ENCODE results near the gene ATXN2L. TPM values are rescaled to one million over a fixed set of nuclear protein-coding genes. Genes with fewer than 3 reads are reported as not detected.
"Not testable (repeated sequence)": the region's sequence is repeated elsewhere in the genome, so short reads cannot be mapped to it uniquely, and the experiment has no call there.

ATXN2L gene
- total RNA-seq, 1 donor from 2014 or later: 55.3 TPM

- intact Hi-C loops (cut with micrococcal nuclease): no loop called here
- no peak for ATAC-seq
Observed at GRCh38 chr16:28880955-28881354, 58.2 kb downstream of the ATXN2L start.

GRCh38 chr16:28881565-28881964, 58.8 kb downstream of the ATXN2L start:
- DNase-seq; intact Hi-C loops (cut with micrococcal nuclease): not testable (repeated sequence)

More at GRCh38 chr16:28880955-28881354, 58.2 kb downstream of the ATXN2L start:
- no peak for DNase-seq

GRCh38 chr16:28882551-28883160, 59.9 kb downstream of the ATXN2L start:
- intact Hi-C loops (cut with micrococcal nuclease): no loop called here
- DNase-seq (no peak), ATAC-seq (no peak)

More at GRCh38 chr16:28881565-28881964, 58.8 kb downstream of the ATXN2L start:
- ATAC-seq: not testable (repeated sequence)

GRCh38 chr16:28883221-28883996, 60.6 kb downstream of the ATXN2L start:
- no peak for ATAC-seq
- intact Hi-C loops (cut with micrococcal nuclease): no loop called here
- DNase-seq: no peak

- intact Hi-C loops (cut with micrococcal nuclease): no loop called here
- ATAC-seq (no peak), DNase-seq (no peak)
Observed at GRCh38 chr16:28884045-28884444, 61.2 kb downstream of the ATXN2L start.

Small RNA genes within 50 kb of the gene (microRNA-seq; reads per million reads assigned to microRNA genes)
- not detected for gene MIR4721 (ENCODE audit: borderline number of aligned reads)

Other genes starting within 250 kb of the ATXN2L start
- 1.1 TPM for gene SULT1A2, start 225.9 kb upstream of the ATXN2L start, total RNA-seq
- gene SULT1A1, start 213.0 kb upstream of the ATXN2L start, total RNA-seq: 15.5 TPM
- not detected for gene NPIPB8, start 184.9 kb upstream of the ATXN2L start, total RNA-seq
- gene EIF3C, start 111.5 kb upstream of the ATXN2L start, total RNA-seq: 433 TPM
- gene NPIPB9, start 71.2 kb upstream of the ATXN2L start, total RNA-seq: 0.30 TPM
- 254 TPM for gene TUFM, start 23.3 kb downstream of the ATXN2L start, total RNA-seq
- gene SH2B1, start 40.8 kb downstream of the ATXN2L start, total RNA-seq: 46.1 TPM
- gene ATP2A1, start 55.5 kb downstream of the ATXN2L start, total RNA-seq: 0.45 TPM
- gene RABEP2, start 102.2 kb downstream of the ATXN2L start, total RNA-seq: 20.5 TPM
- not detected for gene CD19, start 109.0 kb downstream of the ATXN2L start, total RNA-seq
- gene NFATC2IP, start 127.9 kb downstream of the ATXN2L start, total RNA-seq: 20.1 TPM
- 17.9 TPM for gene SPNS1, start 151.8 kb downstream of the ATXN2L start, total RNA-seq
- 1.6 TPM for gene LAT, start 162.1 kb downstream of the ATXN2L start, total RNA-seq

All from left ventricle myocardium superior (tissue), 1 donor.